ENCODE results near the gene CEP112. TPM values are rescaled to one million over a fixed set of nuclear protein-coding genes. Genes with fewer than 3 reads are reported as not detected.

Gene CEP112
- total and polyA plus RNA-seq, 4 donors: 1.1 to 4.9 (median 1.4) TPM

GRCh38 chr17:65876985-65877384 lies 314.9 kb downstream of the CEP112 start (continued):
- TF ChIP-seq EGR1 (IDR thresholded peaks at IDR 0.05; ENCODE audit: low read depth in 2 of 2): no peak
- no peak for TF ChIP-seq HNF4A (conservative IDR thresholded peaks at IDR 0.05)
- no peak for TF ChIP-seq FOXA2 (IDR thresholded peaks at IDR 0.05)
- no peak for TF ChIP-seq CTCF (IDR thresholded peaks at IDR 0.05; ENCODE audit: low read depth, low read length, missing input control)
- TF ChIP-seq HNF4G (IDR thresholded peaks at IDR 0.05): no peak
- no peak for TF ChIP-seq ATF3 (IDR thresholded peaks at IDR 0.05)
- TF ChIP-seq, protein P1, sequence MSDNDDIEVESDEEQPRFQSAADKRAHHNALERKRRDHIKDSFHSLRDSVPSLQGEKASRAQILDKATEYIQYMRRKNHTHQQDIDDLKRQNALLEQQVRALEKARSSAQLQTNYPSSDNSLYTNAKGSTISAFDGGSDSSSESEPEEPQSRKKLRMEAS (IDR thresholded peaks at IDR 0.05): no peak

- Histone ChIP-seq H3K4me3 (ENCODE audit: low read depth in 1 of 3, low read length in 3 of 3) (no peak overlapping the region), H3K4me1 (ENCODE audit: control insufficient read depth in 4 of 4, insufficient read depth in 4 of 4, low read length in 3 of 4) (no peaks in the 10 kb centered on the region), H3K27me3 (ENCODE audit: control insufficient read depth in 4 of 4, insufficient read depth in 4 of 4, low read length in 3 of 4) (no peaks in the 10 kb centered on the region), H3K27ac (ENCODE audit: low read depth in 1 of 2, low read length in 2 of 2) (no peak overlapping the region), H3K9me3 (ENCODE audit: control insufficient read depth in 4 of 4, low read length in 3 of 4) (no peaks in the 10 kb centered on the region), H3K9ac (ENCODE audit: low read depth in 1 of 2, low read length in 2 of 2) (no peak overlapping the region), H3K36me3 (ENCODE audit: control insufficient read depth in 4 of 4, insufficient read depth in 3 of 4, low read depth in 1 of 4, low read length in 3 of 4) (no peaks in the 10 kb centered on the region)
- WGBS: 89% methylated on average over 3 of the region's 3 CpGs
- DNase-seq (ENCODE audit: low spot score): no peak
- TF ChIP-seq YY1 (IDR thresholded peaks at IDR 0.05): no peak
- no peak for TF ChIP-seq REST (IDR thresholded peaks at IDR 0.05)
- TF ChIP-seq RAD21 (IDR thresholded peaks at IDR 0.05): no peak
- TF ChIP-seq RXRA (IDR thresholded peaks at IDR 0.05): no peak
- TF ChIP-seq TAF1 (conservative IDR thresholded peaks at IDR 0.05): no peak
- TF ChIP-seq, protein P1 (IDR thresholded peaks at IDR 0.05): no peak
- TF ChIP-seq FOXA1 (IDR thresholded peaks at IDR 0.05): no peak
- TF ChIP-seq ATF3 (IDR thresholded peaks at IDR 0.05): no peak
- no peak for TF ChIP-seq NR2F2 (IDR thresholded peaks at IDR 0.05)
- no peak for TF ChIP-seq JUND (IDR thresholded peaks at IDR 0.05)
- TF ChIP-seq HNF4A (conservative IDR thresholded peaks at IDR 0.05): no peak
- no peak for TF ChIP-seq SP1 (IDR thresholded peaks at IDR 0.05)
These were observed 323.1 kb downstream of the CEP112 start for GRCh38 chr17:65868881-65869280.

DNA sequence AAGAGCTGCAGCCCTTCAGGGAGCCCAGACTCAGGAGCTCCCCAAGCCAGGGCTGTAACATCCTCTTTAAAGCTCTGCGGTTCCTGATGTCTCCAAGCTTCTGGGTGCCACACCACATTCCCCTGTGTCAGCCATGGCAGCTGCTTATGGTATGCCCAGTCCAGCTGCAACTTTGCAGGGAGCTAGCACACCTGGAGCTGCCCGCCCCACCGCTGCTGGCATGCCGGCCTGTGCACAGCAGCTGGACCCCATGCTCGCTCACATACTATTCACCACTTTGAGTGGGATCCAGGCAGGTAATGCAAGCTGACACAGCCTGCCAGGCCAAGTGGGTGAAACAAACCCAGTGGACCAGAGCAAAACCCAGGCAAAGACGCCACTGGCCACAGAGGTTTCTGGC lies 324.9 kb downstream of the CEP112 start:
- no peak overlapping the region for H3K4me3 ChIP-seq (ENCODE audit: low read depth in 1 of 3, low read length in 3 of 3)
- H3K27ac ChIP-seq (ENCODE audit: low read depth in 1 of 2, low read length in 2 of 2): no peak overlapping the region
- WGBS: 91% methylated on average over 6 of the region's 6 CpGs
- H3K27me3 ChIP-seq (ENCODE audit: control insufficient read depth in 4 of 4, insufficient read depth in 4 of 4, low read length in 3 of 4): no peaks in the 10 kb centered on the region
- H3K36me3 ChIP-seq (ENCODE audit: control insufficient read depth in 4 of 4, insufficient read depth in 3 of 4, low read depth in 1 of 4, low read length in 3 of 4): no peaks in the 10 kb centered on the region
- H3K9me3 ChIP-seq (ENCODE audit: control insufficient read depth in 4 of 4, low read length in 3 of 4): no peaks in the 10 kb centered on the region
- no peak overlapping the region for H3K9ac ChIP-seq (ENCODE audit: low read depth in 1 of 2, low read length in 2 of 2)
- no peaks in the 10 kb centered on the region for H3K4me1 ChIP-seq (ENCODE audit: control insufficient read depth in 4 of 4, insufficient read depth in 4 of 4, low read length in 3 of 4)
- DNase-seq (ENCODE audit: low spot score): no peak
- TF ChIP-seq NR2F2 (IDR thresholded peaks at IDR 0.05): no peak
- no peak for TF ChIP-seq HNF4G (IDR thresholded peaks at IDR 0.05)
- TF ChIP-seq YY1 (IDR thresholded peaks at IDR 0.05): no peak
- no peak for TF ChIP-seq SP1 (IDR thresholded peaks at IDR 0.05)
- TF ChIP-seq ZBTB33 (IDR thresholded peaks at IDR 0.05): no peak
- TF ChIP-seq HNF4A (conservative IDR thresholded peaks at IDR 0.05): no peak
- no peak for TF ChIP-seq GABPA (IDR thresholded peaks at IDR 0.05 in 1 of 2, conservative IDR thresholded peaks at IDR 0.05 in 1 of 2)
- TF ChIP-seq RAD21 (IDR thresholded peaks at IDR 0.05): no peak
- TF ChIP-seq CTCF (IDR thresholded peaks at IDR 0.05; ENCODE audit: low read depth, low read length, missing input control): no peak
- TF ChIP-seq JUND (IDR thresholded peaks at IDR 0.05): no peak
- no peak for TF ChIP-seq ATF3 (IDR thresholded peaks at IDR 0.05)
- TF ChIP-seq FOXA2 (IDR thresholded peaks at IDR 0.05): no peak

Measured in liver (tissue), 9 donors.